Breast epithelium (tissue), 3 donors: ENCODE results near the gene VAX1.

ENCODE experiments used
- POLR2A ChIP-seq: fragments of 450-650 bp; IDR thresholded peaks from one replicate; pipeline ENCODE4 v1.6.1; 2016; ENCODE audit warnings: antibody characterized with exemption, mild to moderate bottlenecking, moderate library complexity
- TF ChIP-seq, protein P1 (sequence below), 3 donors: fragments of 450-650 bp; IDR thresholded peaks; one replicate each; pipeline ENCODE4 v1.5.1; 2016 to 2017; ENCODE audit warnings: antibody characterized with exemption in 3 of 3, mild to moderate bottlenecking in 3 of 3, moderate library complexity in 3 of 3

GRCh38 chr10:117161386-117162033 lies 23.4 kb upstream of the VAX1 start:
- TF ChIP-seq POLR2A: no peak
- TF ChIP-seq, protein P1, sequence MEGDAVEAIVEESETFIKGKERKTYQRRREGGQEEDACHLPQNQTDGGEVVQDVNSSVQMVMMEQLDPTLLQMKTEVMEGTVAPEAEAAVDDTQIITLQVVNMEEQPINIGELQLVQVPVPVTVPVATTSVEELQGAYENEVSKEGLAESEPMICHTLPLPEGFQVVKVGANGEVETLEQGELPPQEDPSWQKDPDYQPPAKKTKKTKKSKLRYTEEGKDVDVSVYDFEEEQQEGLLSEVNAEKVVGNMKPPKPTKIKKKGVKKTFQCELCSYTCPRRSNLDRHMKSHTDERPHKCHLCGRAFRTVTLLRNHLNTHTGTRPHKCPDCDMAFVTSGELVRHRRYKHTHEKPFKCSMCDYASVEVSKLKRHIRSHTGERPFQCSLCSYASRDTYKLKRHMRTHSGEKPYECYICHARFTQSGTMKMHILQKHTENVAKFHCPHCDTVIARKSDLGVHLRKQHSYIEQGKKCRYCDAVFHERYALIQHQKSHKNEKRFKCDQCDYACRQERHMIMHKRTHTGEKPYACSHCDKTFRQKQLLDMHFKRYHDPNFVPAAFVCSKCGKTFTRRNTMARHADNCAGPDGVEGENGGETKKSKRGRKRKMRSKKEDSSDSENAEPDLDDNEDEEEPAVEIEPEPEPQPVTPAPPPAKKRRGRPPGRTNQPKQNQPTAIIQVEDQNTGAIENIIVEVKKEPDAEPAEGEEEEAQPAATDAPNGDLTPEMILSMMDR (IDR thresholded peaks at IDR 0.05): no peak
